C1 segment of cervical spinal cord (tissue), 14 donors: ENCODE data around the gene C13orf46.

ENCODE experiments used
- DNase-seq, 14 donors: peaks; one replicate each; lab custom pipeline; 2025; lab: John Stamatoyannopoulos, UW

Gene C13orf46

GRCh38 chr13:114010401-114011101, 36.7 kb upstream of the C13orf46 start:
- no peak for DNase-seq

DNA sequence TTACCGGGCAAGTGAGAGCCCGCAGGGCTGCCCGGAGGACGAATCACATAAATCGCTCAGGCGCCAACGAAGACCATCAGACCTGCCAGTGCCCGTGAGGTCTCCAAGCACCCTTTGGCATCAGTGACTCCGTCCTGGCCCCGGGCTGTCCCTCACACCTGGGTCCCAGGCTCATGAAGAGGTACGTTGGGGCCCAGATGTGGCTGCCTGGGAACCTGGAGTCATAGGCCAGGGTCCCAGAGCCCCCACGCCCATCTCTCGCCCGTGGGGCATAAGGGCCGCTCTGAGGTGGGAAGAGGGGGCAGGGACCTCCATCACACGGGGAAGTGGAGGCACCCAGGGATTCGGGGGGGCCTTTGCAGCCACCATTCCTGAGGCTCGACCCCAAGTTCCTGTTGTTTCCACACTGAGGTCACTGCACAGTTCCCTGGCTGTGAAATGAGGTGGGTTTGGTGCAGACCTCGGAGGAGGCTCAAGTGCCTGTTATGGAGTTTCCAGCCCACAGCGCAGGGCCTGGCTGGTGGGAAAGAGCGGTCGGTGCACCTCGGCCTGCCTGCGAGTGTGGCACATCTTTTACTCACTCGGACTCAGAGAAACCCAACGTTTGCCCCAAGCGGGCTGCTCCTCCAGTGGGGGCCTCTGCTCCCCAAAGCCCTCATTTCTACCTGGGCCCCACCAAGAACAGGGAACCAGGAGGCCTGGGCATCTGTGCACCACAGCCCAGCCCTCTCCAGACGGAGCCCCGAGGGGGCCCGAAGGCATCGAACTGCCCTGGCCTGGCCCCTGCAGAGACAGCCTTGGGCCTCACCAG, 35.9 kb upstream of the C13orf46 start:
- DNase-seq, result no peak

DNA sequence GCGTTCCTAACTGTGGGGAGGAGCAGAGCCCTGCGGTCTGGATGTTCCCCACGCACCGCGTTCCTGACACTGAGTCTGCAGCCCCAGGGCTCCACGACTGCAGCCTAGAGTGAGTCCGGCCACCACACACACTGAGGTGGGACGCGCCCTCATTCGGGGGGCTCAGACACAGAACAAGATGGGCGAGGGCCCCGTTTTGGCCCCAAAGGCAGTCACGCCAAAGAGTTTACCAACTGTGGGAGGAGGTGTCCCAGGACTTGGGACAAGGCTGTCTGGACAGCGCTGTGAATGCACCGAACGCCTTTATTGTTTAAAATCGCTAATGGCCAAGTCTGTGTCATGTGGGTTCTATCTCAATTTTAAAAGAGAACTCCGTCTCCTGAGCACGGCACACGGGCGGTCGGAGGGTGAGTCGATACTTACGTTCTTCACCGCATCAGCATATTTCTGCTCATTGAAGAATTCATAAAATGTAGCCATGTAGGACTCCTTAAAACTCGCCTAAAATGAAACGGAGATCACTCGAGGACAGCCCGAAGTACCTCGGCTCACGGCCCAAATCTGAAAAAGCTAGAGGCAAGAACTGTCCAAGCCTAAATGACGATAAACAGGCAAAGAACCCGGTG, 35.2 kb upstream of the C13orf46 start:
- DNase-seq, result no peak

DNA sequence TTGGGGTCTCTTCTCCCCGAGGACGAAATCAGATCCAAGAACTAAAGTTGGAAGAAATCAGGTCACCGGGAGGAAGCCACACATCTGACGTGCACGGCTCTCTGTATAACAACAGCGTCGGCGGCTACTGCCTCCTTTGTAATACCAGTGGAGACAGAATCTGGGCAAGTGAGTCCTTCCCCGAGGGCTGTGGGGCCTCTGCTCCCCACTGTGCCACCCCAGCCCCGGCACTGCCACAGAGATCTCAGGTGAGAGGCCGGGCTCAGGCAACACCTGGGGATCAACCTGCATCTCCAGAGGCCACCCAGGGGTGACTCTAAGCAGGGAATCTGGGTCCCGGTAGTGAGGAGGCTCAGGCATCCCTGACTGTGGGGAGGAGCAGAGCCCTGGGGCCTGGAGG, 33.7 kb upstream of the C13orf46 start:
- no peak for DNase-seq

- DNase-seq, result no peak
Measured at GRCh38 chr13:114005206-114005724, 31.4 kb upstream of the C13orf46 start.

DNA sequence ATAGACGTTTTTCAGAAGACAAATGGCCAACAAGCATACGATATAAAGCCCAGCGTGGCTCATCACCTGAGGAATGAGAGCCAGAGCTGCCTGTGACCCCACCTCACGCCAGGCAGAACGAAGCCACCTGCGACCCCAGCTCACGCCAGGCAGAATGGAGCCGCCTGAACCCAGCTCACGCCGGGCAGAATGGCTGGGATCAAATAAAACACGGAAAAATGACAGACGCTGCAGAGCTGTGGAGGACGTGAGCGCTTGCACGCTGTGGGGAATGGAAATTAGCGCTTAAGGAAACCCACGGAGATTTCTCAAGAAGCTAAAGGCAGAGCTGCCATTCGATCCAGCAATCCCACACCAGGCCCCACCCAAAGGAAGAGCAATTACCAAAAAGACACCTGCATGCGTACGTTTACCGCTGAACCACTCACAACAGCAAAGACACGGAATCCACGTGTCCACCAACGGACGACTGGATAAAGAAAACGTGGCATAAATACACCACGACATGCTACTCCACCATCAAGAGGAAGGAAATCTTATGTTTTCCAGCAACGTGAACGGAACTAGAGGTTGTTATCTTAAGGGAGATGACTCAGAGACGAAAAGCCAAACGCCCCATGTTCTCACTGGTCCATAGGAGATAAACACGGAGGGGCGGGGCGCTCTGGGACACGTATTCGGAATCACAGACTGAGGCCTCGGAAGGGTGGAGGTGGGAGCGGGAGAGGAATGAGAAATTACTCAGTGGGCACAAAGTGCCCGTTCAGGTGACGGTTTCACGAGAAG, 30.7 kb upstream of the C13orf46 start:
- no peak for DNase-seq

DNA sequence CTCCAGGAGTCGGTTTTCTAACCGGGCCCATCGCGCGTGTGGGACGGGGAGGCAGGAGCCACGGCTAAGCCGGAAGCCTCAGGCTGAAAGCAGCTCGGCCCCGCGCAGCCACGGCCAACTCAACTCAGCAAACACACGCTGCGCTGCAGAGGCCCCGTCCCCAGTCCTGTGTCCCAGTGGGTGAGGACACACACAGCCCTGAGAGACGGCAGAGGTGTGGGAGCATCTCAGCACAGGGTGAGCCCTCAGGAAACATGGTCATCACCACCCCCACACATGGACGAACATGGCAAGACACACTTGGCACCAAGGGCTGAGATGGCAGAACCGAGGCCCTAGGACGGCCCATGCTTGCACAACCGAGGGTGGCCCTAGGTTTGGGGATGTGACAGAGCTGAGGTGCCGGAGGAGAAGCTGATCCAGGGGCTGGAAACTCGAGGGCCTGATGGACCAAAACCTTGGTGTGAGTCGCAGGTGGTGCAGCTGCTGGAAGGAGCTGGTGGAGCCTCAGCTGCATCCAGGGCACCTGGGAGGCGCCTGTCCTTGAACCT, 29.0 kb upstream of the C13orf46 start:
- DNase-seq, result no peak

GRCh38 chr13:114002009-114002544, 28.2 kb upstream of the C13orf46 start:
- DNase-seq, result no peak

GRCh38 chr13:114001331-114002008, 27.6 kb upstream of the C13orf46 start:
- DNase-seq, result no peak

GRCh38 chr13:114000151-114001040, 26.5 kb upstream of the C13orf46 start:
- no peak for DNase-seq

- DNase-seq, result no peak
Measured at GRCh38 chr13:113999618-113999910, 25.7 kb upstream of the C13orf46 start.

GRCh38 chr13:113998781-113999617, 25.1 kb upstream of the C13orf46 start:
- DNase-seq, result no peak

- DNase-seq, result no peak
Measured at GRCh38 chr13:113997845-113998751, 24.2 kb upstream of the C13orf46 start.

- no peak for DNase-seq
Measured at GRCh38 chr13:113996912-113997745, 23.3 kb upstream of the C13orf46 start.

GRCh38 chr13:113996081-113996911, 22.4 kb upstream of the C13orf46 start:
- DNase-seq, result no peak
